ENCODE results near the gene KIAA0408. TPM values are rescaled to one million over a fixed set of nuclear protein-coding genes. Genes with fewer than 3 reads are reported as not detected.

The KIAA0408 gene
- polyA plus RNA-seq (ENCODE audit: insufficient read length in 3 of 3), result 1 to 10 TPM; 4.1 to 5.8 (median 4.3) TPM

DNA sequence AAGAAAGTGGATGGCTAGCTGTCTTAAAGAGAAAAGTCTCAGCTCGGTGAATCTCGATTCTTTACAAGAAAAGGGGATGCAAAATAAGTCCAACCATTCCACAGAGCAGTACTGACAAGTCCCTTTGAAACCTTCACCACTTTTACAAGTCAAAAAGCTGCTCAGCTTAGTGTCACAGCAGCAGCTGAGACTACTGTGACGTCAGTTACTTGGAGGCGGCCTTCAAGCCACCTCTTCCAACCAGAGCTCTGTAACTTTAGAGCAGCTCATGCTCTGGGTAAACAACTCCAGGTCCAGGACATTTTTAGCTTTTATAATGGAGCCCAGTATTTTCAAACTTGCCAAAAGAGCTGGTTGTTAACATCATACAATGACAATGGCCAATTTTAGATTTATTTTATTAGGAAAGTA, at the start of gene KIAA0408:
KIAA0408 (minus strand) TSS at position 159 of the 411 bp plus-strand sequence. CDS start 5,408 bp downstream, outside the sequence.
- DNase-seq (ENCODE audit: low read depth in 3 of 3, low spot score in 2 of 3), result peak; percentile 50 to 69 (median 54)

DNA sequence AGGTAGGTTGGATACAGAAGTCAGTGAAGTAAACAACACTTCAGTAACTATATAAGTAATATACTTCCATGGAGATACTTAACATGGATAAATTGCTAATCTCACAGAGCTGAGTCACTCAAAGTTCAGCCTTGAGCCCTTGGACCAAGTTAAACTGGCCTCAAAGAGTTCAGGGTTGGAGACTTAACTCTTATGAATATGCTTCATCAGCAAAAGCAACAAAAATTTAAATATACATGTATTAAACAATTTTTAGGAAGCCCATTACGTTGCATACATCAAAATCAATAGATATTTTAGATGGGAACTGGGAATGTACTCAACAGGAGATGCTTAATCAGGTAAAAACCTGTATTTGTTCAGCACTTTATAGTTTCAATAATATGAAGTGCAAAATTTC, 47.7 kb upstream of the KIAA0408 start:
- DNase-seq (ENCODE audit: low read depth in 3 of 3, low spot score in 2 of 3), result no peak

DNA sequence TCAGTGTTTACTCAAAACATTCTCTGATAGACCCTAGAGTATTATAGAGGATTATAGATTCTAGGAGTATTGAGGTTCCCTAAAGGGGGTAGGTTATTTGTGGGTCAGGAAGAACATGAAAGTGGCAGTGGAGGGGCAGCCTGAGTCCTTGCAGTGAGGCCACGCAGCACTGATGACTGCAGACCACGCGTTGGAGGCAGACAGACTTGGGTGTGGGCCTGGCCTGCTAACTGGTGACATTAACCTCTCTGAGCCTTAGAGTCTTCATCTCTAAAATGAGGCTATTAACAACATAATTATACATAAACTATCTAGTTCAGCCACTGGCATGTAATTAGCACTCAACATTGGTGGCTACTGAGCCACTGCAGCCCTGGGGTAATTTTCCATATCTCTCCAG, 43.8 kb upstream of the KIAA0408 start:
- DNase-seq (ENCODE audit: low read depth in 3 of 3, low spot score in 2 of 3), result no peak

- DNase-seq (ENCODE audit: low read depth in 3 of 3, low spot score in 2 of 3), result no peak
These were observed 38.2 kb upstream of the KIAA0408 start for GRCh38 chr6:127497410-127497809.

- DNase-seq (ENCODE audit: low read depth in 3 of 3, low spot score in 2 of 3), result no peak
These were observed 37.3 kb upstream of the KIAA0408 start for GRCh38 chr6:127496471-127496870.

DNA sequence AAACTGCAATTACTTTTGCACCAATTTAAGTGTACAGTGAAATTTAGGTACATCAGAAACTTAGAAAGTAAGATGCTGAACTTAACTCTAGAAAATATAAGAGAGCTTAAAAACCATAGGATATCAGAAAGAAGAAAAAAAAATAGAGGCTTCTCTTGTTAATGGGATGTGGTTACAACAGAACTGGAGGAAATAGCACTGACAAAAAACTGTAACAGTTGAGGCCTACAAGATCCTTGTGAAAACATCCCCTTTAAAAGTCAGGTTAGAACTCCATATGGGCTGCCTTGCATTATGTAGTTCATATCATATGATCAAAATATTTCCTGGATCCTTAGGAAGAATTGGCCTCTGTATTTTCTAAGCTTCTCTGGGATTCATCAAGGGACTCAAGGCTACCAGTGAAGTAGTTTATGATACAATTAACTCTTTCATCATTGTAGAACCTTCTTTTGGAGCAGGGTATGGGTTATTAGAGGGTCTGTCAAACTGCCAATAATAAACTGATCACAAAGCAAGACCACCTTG, 35.1 kb upstream of the KIAA0408 start:
- no peak for DNase-seq (ENCODE audit: low read depth in 3 of 3, low spot score in 2 of 3)

DNA sequence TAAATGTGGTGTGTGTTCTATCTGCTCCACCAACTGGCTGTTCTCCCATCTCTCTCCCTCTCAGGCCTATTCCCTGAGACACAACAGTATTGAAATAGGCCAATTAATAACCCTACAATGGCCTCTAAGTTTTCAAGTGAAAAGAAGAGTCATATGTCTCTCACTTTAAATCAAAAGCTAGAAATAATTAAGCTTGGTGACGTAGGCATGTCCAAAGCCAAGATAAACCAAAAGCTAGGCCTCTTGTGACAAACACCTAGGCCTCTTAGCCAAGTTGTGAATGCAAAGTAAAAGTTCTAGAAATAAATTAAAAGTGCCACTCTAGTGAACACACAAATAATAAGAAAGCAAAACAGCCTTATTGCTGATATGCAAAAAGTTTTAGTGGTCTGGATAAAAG, 30.1 kb upstream of the KIAA0408 start:
- no peak for DNase-seq (ENCODE audit: low read depth in 3 of 3, low spot score in 2 of 3)

DNA sequence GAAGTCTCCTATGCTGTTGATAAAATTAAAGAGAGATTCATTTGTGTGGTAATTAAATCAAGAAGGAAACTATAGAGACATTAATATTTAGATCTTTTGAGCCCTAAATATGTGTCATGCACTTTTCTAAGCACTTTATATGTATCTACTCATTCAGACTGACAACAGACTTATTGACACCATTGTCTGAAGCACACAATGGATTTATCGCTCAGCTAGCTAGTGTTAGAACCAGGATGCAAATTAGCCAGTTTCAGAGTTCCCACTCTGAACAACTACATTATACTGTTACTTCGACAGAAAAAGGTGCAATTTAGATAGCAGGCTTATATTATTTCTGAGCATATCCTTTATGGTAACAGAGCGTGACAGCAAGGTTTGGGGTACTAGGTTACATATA, 27.7 kb upstream of the KIAA0408 start:
- DNase-seq (ENCODE audit: low read depth in 3 of 3, low spot score in 2 of 3), result no peak

GRCh38 chr6:127484212-127484863, 25.1 kb upstream of the KIAA0408 start:
- DNase-seq (ENCODE audit: low read depth in 3 of 3, low spot score in 2 of 3), result no peak

- DNase-seq (ENCODE audit: low read depth in 3 of 3, low spot score in 2 of 3), result no peak
These were observed 24.3 kb upstream of the KIAA0408 start for GRCh38 chr6:127483399-127484055.

DNA sequence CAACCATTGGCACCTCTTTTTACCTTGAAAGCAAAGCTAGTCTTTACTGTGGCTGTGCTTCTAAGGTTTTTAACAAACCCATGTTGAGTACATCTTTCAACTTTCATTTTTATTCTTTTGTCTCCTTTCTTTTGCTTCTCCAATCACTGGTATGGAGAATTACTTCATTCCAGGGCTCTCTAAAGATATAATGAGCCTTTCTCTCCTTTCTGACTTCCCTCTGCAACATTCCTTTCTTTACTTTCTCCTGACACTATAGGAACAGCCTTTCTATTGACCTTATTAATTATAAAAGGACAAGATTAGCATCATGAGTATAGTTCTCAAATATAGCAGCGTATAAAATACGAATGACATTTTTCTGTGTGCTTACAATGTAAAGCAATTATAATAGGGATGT, 23.1 kb upstream of the KIAA0408 start:
- no peak for DNase-seq (ENCODE audit: low read depth in 3 of 3, low spot score in 2 of 3)

GRCh38 chr6:127481628-127482027, 22.4 kb upstream of the KIAA0408 start:
- no peak for DNase-seq (ENCODE audit: low read depth in 3 of 3, low spot score in 2 of 3)

DNA sequence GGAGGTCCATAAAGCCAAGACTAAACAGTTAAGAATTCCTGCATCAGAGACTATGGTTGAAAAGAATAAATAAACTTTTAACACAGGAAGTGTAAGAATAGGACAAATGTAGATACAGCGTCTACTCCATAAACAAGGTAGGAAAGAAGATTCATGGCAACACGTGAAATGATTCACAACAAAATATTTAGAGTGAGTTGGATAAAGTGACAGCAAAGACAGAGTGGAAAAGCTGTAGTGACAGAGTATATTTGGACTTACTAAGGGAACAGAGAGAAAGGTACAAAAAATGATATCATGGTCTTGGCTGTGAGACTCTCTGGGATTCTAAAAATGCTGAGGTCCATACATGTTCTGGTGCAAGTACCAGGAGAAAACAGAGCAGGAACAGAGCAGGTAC, 21.9 kb upstream of the KIAA0408 start:
- no peak for DNase-seq (ENCODE audit: low read depth in 3 of 3, low spot score in 2 of 3)

- no peak for DNase-seq (ENCODE audit: low read depth in 3 of 3, low spot score in 2 of 3)
These were observed 18.5 kb upstream of the KIAA0408 start for GRCh38 chr6:127477658-127478057.

DNA sequence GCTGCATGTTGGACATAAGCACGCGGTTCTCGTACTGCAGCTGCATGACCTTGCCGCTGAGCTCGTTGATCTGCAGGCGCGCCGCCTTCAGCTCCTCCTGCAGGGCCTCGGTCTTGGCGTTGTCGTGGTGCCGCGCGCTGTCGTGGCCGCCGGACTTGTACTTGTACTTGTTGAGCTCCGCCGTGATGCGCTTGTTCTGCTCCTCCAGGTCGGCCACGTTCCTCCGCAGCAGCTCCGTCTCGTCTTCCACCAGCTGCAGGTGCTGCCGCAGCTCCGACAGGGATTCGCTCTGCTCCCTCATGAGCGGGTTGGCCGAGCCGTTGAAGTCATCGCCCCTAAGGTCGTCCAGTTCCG, 16.6 kb upstream of the KIAA0408 start:
- no peak for DNase-seq (ENCODE audit: low read depth in 3 of 3, low spot score in 2 of 3)

DNA sequence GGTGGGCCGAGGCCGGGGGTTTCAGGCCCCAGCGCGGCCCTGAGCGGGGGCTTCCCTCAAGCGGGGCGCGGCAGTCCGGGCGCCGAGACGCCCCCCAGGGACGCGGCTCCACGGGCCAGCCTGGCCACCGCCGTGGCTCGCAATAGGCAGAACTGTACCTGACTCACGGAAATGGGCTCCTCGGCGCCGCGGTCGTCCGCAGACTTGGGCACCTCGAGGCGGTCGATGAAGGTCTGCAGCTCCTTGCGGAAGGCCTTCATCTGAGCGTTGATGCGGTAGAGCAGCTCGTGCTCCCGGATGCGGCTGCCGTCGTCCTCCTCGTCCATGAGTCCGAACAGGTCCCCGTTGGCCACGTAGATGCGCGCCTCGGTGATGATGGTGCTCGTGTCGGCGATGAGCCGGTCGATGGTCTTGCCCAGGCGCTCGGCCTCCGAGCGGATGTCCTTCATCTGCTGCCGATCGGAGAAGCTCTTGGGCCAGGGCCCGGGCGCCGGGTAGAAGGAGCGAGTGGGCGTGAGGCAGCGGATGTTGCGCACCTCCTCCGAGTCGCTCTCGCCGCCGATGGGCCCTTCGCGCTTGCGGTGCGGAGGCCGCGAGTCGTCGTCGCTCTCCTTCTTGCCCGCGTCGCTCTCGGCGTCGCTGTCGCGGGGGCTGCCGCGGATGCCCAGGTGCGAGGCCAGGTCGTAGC, 16.1 kb upstream of the KIAA0408 start:
- no peak for DNase-seq (ENCODE audit: low read depth in 3 of 3, low spot score in 2 of 3)

DNA sequence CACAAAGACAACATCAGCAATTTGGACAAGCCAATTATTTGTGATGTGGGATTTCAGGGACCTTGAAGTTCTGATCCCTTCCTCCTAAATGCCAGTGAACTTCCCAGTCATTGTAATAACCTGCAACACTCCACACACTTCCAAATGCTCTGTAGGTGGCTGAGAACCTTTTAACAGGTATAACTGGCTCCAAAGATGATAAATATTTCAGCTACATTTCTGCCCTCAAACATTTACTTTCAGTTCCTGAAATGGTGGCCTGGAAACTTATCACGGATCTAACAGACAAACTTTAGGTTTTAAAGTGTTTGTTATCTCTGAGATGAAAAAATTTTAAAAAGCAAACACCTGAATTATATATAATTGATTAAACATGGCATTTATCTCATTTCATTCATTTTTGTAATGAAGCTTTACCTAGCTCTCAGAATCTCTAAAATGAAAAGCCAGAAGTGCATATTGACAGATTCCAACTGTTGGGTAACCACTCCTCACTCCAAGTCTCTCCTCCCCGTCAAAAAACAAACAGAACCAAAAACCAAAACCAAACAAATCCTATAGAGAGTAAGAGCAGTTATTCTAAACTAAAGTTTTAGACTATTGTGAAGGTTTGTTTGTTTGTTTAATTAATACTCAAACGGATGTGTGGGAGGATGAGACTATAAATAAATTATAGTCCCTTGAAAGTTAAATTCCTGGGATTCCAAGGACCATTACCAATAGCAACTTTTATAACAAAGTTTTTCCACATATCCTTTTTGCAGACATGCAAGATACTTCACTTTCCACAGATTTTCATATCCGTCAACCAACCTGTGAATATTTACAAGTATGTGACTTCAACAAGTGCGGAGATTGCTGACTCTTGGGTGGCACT, 12.4 kb upstream of the KIAA0408 start:
- DNase-seq (ENCODE audit: low read depth in 3 of 3, low spot score in 2 of 3), result no peak

- DNase-seq (ENCODE audit: low read depth in 3 of 3, low spot score in 2 of 3), result no peak
These were observed 9.7 kb upstream of the KIAA0408 start for GRCh38 chr6:127468936-127469335.

DNA sequence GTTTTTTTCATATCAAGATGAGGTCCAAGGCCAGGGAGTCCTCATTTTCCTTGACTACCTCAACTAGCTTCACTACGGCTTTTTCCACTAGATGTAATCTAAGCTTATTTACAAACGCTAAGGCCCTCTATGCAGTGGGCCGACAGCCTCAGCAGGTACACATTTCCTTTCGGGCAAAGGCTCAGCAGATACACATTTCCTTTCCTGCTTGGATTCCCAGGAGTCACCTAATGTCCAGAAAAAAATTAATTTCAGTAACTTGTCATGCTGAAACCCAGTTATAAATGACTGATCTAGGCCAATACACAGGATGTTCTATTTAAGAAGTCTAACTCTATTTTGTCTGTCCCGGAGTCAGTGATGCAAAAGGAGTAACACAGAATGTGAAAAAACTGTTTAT, 7.2 kb upstream of the KIAA0408 start:
- DNase-seq (ENCODE audit: low read depth in 3 of 3, low spot score in 2 of 3), result no peak

DNA sequence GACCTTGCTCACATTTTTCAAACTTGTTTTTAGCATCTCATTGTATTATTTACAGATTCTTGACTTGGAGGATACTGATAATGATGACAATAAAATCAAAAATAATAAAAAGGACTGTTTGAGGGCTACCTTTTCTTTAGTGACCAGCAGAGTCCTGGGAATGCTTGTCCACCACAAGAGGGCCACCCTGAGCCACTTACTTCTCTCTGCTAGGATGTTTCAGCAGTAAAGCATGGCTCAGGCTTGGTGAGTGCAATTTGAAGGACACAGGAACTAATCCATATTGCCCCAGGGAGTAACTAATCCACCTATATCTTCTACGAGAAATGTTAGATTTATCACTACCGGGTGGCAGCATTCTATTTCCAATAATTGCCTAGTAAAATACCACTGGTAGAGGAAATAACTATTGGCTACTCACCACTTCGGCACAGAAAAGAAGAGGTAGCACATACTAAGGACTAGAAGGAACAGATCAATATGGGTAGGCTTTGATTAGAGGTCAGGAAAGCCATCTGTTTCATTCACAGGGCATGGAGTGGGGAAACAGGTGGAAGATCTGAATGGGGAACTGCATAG, 5.8 kb upstream of the KIAA0408 start:
- peak in 2 of 3 donors; percentile 25 to 27 for DNase-seq (ENCODE audit: low read depth in 3 of 3, low spot score in 2 of 3)

Data from right renal cortex interstitium (tissue), 3 donors.